Measurements from ENCODE around the gene CACNA2D2.
A peak's percentile ranks its signal among the peaks of the same experiment; 100 is the strongest.

Gene CACNA2D2

GRCh38 chr3:50503504-50504342 is at the start of gene CACNA2D2:
Gene CACNA2D2, minus strand, starts transcription at chr3:50503634. Its CDS starts 211 bp downstream, at chr3:50503423.
- DNase-seq (ENCODE audit: low read depth): no peak
- TF ChIP-seq, protein P1, sequence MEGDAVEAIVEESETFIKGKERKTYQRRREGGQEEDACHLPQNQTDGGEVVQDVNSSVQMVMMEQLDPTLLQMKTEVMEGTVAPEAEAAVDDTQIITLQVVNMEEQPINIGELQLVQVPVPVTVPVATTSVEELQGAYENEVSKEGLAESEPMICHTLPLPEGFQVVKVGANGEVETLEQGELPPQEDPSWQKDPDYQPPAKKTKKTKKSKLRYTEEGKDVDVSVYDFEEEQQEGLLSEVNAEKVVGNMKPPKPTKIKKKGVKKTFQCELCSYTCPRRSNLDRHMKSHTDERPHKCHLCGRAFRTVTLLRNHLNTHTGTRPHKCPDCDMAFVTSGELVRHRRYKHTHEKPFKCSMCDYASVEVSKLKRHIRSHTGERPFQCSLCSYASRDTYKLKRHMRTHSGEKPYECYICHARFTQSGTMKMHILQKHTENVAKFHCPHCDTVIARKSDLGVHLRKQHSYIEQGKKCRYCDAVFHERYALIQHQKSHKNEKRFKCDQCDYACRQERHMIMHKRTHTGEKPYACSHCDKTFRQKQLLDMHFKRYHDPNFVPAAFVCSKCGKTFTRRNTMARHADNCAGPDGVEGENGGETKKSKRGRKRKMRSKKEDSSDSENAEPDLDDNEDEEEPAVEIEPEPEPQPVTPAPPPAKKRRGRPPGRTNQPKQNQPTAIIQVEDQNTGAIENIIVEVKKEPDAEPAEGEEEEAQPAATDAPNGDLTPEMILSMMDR (IDR thresholded peaks at IDR 0.05; ENCODE audit: low read length, missing control alignments): no peak
- H3K4me3 ChIP-seq (replicated peaks; ENCODE audit: low read depth, low read length): no peak within 1 kb of the TSS

- TF ChIP-seq, protein P1 (IDR thresholded peaks at IDR 0.05; ENCODE audit: low read length, missing control alignments): no peak
- DNase-seq (ENCODE audit: low read depth): no peak
- H3K4me3 ChIP-seq (replicated peaks; ENCODE audit: low read depth, low read length): no peak overlapping the region
These were observed 49.2 kb upstream of the CACNA2D2 start for GRCh38 chr3:50552598-50552997.

DNA sequence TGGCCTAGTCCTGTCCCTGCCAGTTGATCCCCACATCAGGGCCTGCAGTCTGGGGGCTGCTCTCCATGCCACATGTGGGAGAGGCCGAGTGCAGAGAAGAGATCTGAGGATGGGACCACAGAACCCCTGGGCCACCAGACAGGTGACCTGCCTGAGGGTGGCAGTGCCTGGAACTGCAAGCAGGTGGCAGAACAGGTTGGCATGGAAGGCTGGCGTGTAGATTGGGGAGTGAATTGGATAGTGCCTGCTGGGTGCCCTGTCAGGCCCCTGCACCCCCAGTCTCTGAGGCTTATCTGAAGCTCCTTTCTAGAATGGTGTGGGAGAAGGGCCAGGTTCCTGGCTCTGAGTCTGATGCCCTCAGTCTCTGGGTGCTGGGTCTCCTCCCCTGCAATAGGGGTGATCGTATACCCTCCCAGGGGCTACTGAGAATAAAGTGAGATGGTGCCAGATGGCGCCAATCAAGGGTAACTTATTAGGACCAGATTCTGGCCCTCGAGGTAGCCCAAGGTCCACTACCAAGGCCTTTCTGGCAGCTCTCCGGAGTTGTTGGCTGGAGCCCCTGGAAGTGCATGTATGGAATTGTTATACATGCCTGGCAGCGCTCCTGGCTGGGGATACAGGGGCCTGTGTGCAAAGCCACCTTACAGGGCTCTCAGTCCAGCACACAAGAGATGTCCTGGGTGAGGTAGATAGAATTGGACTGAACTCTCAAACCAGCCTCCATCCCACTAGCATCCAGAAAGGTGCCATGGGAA is 48.4 kb upstream of the CACNA2D2 start:
- H3K4me3 ChIP-seq (replicated peaks; ENCODE audit: low read depth, low read length): no peak overlapping the region
- TF ChIP-seq, protein P1 (IDR thresholded peaks at IDR 0.05; ENCODE audit: low read length, missing control alignments): no peak
- DNase-seq (ENCODE audit: low read depth): no peak

GRCh38 chr3:50551054-50551659 is 47.7 kb upstream of the CACNA2D2 start:
- TF ChIP-seq, protein P1 (IDR thresholded peaks at IDR 0.05; ENCODE audit: low read length, missing control alignments): no peak

GRCh38 chr3:50550079-50550736 is 46.8 kb upstream of the CACNA2D2 start:
- TF ChIP-seq, protein P1 (IDR thresholded peaks at IDR 0.05; ENCODE audit: low read length, missing control alignments): peak; percentile 74
- H3K4me3 ChIP-seq (replicated peaks; ENCODE audit: low read depth, low read length): no peak overlapping the region
- DNase-seq (ENCODE audit: low read depth): peak; percentile 51

More at GRCh38 chr3:50551054-50551659, 47.7 kb upstream of the CACNA2D2 start:
- DNase-seq (ENCODE audit: low read depth): no peak
- no peak overlapping the region for H3K4me3 ChIP-seq (replicated peaks; ENCODE audit: low read depth, low read length)

DNA sequence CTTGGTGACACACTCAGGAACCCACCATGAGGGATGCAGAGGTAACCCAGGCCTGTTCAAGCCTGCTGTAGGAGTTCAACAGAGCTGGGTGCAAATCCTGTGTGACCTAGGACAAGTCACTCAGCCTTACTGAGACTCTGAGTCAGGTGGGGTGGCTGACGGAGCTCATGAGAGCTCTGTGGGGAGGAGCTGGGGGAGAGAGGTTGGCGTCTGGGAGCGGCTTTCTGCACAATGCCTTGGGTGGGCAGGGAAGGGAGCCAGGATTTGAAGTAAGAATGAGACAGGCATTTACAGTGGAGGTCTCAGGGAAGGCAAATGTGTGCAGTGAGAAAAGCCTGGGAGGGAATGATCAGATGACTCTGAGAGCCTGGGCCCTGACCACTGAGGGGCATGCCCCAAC is 45.8 kb upstream of the CACNA2D2 start:
- TF ChIP-seq, protein P1 (IDR thresholded peaks at IDR 0.05; ENCODE audit: low read length, missing control alignments): no peak
- no peak overlapping the region for H3K4me3 ChIP-seq (replicated peaks; ENCODE audit: low read depth, low read length)
- no peak for DNase-seq (ENCODE audit: low read depth)
